HepG2 (cell line): ENCODE data around the gene DYNC2LI1. TPM values are rescaled to one million over a fixed set of nuclear protein-coding genes. Genes with fewer than 3 reads are reported as not detected.

Experiments
- ATF5 ChIP-seq: sonication (generic); formaldehyde crosslinking; IDR thresholded peaks from 2 replicates; pipeline ENCODE4 v1.4.0; 2020; ENCODE audit warnings: mild to moderate bottlenecking, low read depth, missing genetic modification reagents
- HOXA7 ChIP-seq: sonication (generic); formaldehyde crosslinking; IDR thresholded peaks from 2 replicates; pipeline ENCODE4 v1.8.1; 2022; ENCODE audit warnings: mild to moderate bottlenecking, missing genetic modification reagents, moderate library complexity
- MED8 ChIP-seq: sonication (generic); formaldehyde crosslinking; IDR thresholded peaks from 2 replicates; pipeline ENCODE4 v1.8.1; 2023; ENCODE audit warnings: mild to moderate bottlenecking, missing genetic modification reagents; ENCODE audit not compliant: insufficient replicate concordance
- POGZ ChIP-seq: sonication (generic); formaldehyde crosslinking; IDR thresholded peaks from 2 replicates; pipeline ENCODE4 v1.4.0; 2020; ENCODE audit warnings: mild to moderate bottlenecking, missing genetic modification reagents
- RARG ChIP-seq: sonication (generic); formaldehyde crosslinking; IDR thresholded peaks from 2 replicates; pipeline ENCODE4 v1.4.0; 2020; ENCODE audit warnings: low read depth, mild to moderate bottlenecking, missing genetic modification reagents
- SYNCRIP ChIP-seq: fragments of 200-400 bp; formaldehyde crosslinking; IDR thresholded peaks from 2 replicates; pipeline ENCODE4 v1.6.1; 2018; ENCODE audit warnings: mild to moderate bottlenecking, low read depth, low read length; ENCODE audit not compliant: insufficient read depth
- TMF1 ChIP-seq: sonication (generic); formaldehyde crosslinking; IDR thresholded peaks from 2 replicates; pipeline ENCODE4 v1.8.1; 2022; ENCODE audit warnings: low read depth, missing genetic modification reagents
- ZBTB7A ChIP-seq: sonication (generic); formaldehyde crosslinking; IDR thresholded peaks from 2 replicates; pipeline ENCODE4 v1.8.0; 2022; ENCODE audit warnings: mild to moderate bottlenecking, missing genetic modification reagents
- ZC3H4 ChIP-seq: sonication (generic); formaldehyde crosslinking; IDR thresholded peaks from 2 replicates; pipeline ENCODE4 v1.4.0; 2020; ENCODE audit warnings: missing genetic modification reagents, borderline replicate concordance
- ZNF101 ChIP-seq: sonication (generic); formaldehyde crosslinking; IDR thresholded peaks from 2 replicates; pipeline ENCODE4 v1.4.0; 2020; ENCODE audit warnings: mild to moderate bottlenecking, low read depth, missing genetic modification reagents, borderline replicate concordance
- ZNF776 ChIP-seq: sonication (generic); formaldehyde crosslinking; IDR thresholded peaks from 2 replicates; pipeline ENCODE4 v1.4.0; 2020; ENCODE audit warnings: mild to moderate bottlenecking, missing genetic modification reagents
- polyA plus RNA-seq, 8 experiments: library from polyadenylated mRNA; depleted of rRNA in 3 of 8; stranded (reverse) in 7 of 8; unstranded in 1 of 8; fragments of >200 nt; fragmentation: Illumina TruSeq in 4 of 8; extraction: Trizol in 4 of 8; gene quantifications; 2 replicates each; pipeline versions ENCODE4 v1.2.1 to v1.2.3, GENCODE V29; 2011 to 2016; ENCODE audit warnings: low read depth in 4 of 8, missing spikeins in 1 of 8, mixed read lengths in 1 of 8; ENCODE audit not compliant: insufficient read depth in 1 of 8
- total RNA-seq, 5 experiments: library from RNA; depleted of rRNA; stranded (reverse); fragments of >200 nt; fragmentation: Illumina TruSeq; extraction: Trizol; gene quantifications; 2 replicates each; pipeline ENCODE4 v1.2.3, GENCODE V29; 2016; ENCODE audit warnings: low read depth in 1 of 5
- TF ChIP-seq, protein P1 (sequence below): sonication (generic); formaldehyde crosslinking; IDR thresholded peaks from 2 replicates; pipeline ENCODE4 v1.5.0; 2020; ENCODE audit warnings: mild to moderate bottlenecking, missing genetic modification reagents, borderline replicate concordance
- TF ChIP-seq, protein P2 (sequence below): sonication (generic); formaldehyde crosslinking; IDR thresholded peaks from 2 replicates; pipeline ENCODE4 v1.4.0; 2020; ENCODE audit warnings: missing genetic modification reagents, borderline replicate concordance
- TF ChIP-seq, protein P3 (sequence below): sonication (generic); formaldehyde crosslinking; IDR thresholded peaks from 2 replicates; pipeline ENCODE4 v1.5.1; 2020; ENCODE audit warnings: missing genetic modification reagents, mild to moderate bottlenecking, borderline replicate concordance
- TF ChIP-seq, protein P4 (sequence below): sonication (generic); formaldehyde crosslinking; IDR thresholded peaks from 2 replicates; pipeline ENCODE4 v1.4.0; 2020; ENCODE audit warnings: missing genetic modification reagents

Gene DYNC2LI1
- total and polyA plus RNA-seq, 2 of the 13 experiments (the other 11 are each of a cell fraction or from before 2014, with no cell fraction given) = 16.9 to 23.2 TPM

DNA sequence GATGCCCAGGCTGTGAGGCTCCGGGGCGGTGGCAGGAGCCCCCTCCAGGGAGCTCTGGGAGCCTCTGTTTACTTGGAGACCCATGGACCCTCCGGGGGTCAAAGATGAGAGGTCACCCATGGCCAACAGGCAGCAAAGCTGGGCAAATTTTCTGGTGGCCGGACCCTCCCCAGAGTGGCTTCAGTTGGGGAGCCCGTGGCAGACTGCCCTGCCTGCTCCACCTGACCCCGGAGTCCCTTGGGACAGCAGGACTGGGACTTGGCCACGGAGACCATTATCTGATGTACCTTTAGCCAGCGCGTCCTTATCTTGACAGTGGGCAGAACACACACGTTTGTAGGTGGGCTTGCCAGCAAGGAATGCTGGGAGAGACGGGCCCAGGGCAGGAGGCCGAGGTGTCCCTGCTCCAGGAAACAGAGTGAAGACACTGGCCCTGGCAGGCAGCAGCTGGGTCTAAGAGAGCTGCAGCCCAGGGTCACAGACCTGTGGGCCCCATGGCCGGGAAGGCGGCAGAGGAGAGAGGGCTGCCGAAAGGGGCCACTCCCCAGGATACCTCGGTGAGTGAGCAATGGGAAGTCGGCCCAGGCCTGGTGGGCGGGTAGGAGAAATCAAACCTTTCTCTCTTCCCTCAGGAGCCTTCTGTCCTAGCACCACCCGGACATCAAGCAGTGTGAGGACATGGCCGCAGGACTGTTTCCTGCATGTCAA, 64.9 kb downstream of the DYNC2LI1 start, which contains the start of the genes ABCG5 and ABCG8 (continued):
- TF ChIP-seq, protein P1, sequence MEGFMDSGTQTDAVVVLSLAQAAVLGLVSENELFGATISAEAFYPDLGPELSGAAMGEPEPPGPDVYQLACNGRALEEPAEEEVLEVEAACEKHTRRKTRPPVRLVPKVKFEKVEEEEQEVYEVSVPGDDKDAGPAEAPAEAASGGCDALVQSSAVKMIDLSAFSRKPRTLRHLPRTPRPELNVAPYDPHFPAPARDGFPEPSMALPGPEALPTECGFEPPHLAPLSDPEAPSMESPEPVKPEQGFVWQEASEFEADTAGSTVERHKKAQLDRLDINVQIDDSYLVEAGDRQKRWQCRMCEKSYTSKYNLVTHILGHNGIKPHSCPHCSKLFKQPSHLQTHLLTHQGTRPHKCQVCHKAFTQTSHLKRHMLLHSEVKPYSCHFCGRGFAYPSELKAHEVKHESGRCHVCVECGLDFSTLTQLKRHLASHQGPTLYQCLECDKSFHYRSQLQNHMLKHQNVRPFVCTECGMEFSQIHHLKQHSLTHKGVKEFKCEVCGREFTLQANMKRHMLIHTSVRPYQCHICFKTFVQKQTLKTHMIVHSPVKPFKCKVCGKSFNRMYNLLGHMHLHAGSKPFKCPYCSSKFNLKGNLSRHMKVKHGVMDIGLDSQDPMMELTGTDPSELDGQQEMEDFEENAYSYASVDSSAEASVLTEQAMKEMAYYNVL = peak; percentile 55; the same call in 1 of the 2 replicates
- TF ChIP-seq RARG = no peak
- TF ChIP-seq, protein P2, sequence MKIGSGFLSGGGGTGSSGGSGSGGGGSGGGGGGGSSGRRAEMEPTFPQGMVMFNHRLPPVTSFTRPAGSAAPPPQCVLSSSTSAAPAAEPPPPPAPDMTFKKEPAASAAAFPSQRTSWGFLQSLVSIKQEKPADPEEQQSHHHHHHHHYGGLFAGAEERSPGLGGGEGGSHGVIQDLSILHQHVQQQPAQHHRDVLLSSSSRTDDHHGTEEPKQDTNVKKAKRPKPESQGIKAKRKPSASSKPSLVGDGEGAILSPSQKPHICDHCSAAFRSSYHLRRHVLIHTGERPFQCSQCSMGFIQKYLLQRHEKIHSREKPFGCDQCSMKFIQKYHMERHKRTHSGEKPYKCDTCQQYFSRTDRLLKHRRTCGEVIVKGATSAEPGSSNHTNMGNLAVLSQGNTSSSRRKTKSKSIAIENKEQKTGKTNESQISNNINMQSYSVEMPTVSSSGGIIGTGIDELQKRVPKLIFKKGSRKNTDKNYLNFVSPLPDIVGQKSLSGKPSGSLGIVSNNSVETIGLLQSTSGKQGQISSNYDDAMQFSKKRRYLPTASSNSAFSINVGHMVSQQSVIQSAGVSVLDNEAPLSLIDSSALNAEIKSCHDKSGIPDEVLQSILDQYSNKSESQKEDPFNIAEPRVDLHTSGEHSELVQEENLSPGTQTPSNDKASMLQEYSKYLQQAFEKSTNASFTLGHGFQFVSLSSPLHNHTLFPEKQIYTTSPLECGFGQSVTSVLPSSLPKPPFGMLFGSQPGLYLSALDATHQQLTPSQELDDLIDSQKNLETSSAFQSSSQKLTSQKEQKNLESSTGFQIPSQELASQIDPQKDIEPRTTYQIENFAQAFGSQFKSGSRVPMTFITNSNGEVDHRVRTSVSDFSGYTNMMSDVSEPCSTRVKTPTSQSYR = no peak
- TF ChIP-seq, protein P3, sequence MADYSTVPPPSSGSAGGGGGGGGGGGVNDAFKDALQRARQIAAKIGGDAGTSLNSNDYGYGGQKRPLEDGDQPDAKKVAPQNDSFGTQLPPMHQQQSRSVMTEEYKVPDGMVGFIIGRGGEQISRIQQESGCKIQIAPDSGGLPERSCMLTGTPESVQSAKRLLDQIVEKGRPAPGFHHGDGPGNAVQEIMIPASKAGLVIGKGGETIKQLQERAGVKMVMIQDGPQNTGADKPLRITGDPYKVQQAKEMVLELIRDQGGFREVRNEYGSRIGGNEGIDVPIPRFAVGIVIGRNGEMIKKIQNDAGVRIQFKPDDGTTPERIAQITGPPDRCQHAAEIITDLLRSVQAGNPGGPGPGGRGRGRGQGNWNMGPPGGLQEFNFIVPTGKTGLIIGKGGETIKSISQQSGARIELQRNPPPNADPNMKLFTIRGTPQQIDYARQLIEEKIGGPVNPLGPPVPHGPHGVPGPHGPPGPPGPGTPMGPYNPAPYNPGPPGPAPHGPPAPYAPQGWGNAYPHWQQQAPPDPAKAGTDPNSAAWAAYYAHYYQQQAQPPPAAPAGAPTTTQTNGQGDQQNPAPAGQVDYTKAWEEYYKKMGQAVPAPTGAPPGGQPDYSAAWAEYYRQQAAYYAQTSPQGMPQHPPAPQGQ (CRISPR knock-in tag) = no peak
- TF ChIP-seq, protein P4, sequence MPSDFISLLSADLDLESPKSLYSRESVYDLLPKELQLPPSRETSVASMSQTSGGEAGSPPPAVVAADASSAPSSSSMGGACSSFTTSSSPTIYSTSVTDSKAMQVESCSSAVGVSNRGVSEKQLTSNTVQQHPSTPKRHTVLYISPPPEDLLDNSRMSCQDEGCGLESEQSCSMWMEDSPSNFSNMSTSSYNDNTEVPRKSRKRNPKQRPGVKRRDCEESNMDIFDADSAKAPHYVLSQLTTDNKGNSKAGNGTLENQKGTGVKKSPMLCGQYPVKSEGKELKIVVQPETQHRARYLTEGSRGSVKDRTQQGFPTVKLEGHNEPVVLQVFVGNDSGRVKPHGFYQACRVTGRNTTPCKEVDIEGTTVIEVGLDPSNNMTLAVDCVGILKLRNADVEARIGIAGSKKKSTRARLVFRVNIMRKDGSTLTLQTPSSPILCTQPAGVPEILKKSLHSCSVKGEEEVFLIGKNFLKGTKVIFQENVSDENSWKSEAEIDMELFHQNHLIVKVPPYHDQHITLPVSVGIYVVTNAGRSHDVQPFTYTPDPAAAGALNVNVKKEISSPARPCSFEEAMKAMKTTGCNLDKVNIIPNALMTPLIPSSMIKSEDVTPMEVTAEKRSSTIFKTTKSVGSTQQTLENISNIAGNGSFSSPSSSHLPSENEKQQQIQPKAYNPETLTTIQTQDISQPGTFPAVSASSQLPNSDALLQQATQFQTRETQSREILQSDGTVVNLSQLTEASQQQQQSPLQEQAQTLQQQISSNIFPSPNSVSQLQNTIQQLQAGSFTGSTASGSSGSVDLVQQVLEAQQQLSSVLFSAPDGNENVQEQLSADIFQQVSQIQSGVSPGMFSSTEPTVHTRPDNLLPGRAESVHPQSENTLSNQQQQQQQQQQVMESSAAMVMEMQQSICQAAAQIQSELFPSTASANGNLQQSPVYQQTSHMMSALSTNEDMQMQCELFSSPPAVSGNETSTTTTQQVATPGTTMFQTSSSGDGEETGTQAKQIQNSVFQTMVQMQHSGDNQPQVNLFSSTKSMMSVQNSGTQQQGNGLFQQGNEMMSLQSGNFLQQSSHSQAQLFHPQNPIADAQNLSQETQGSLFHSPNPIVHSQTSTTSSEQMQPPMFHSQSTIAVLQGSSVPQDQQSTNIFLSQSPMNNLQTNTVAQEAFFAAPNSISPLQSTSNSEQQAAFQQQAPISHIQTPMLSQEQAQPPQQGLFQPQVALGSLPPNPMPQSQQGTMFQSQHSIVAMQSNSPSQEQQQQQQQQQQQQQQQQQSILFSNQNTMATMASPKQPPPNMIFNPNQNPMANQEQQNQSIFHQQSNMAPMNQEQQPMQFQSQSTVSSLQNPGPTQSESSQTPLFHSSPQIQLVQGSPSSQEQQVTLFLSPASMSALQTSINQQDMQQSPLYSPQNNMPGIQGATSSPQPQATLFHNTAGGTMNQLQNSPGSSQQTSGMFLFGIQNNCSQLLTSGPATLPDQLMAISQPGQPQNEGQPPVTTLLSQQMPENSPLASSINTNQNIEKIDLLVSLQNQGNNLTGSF = peak; percentile 61; the same call in 1 of the 2 replicates
- TF ChIP-seq SYNCRIP = no peak
- no peak; the same call in 1 of the 2 replicates for TF ChIP-seq ZBTB7A (CRISPR knock-in tag)
- peak; percentile 62; the same call in 1 of the 2 replicates for TF ChIP-seq ATF5 (CRISPR knock-in tag)
- TF ChIP-seq HOXA7 (CRISPR knock-in tag) = no peak
- no peak for TF ChIP-seq ZC3H4 (CRISPR knock-in tag)
- no peak for TF ChIP-seq MED8 (CRISPR knock-in tag)
- no peak for TF ChIP-seq ZNF776 (CRISPR knock-in tag)
- TF ChIP-seq TMF1 = peak; percentile 39; the same call in 1 of the 2 replicates
- TF ChIP-seq ZNF101 = no peak
- TF ChIP-seq POGZ (CRISPR knock-in tag) = no peak
